GM18870 (cell line): ENCODE results near the gene TPRN.

Source experiments
- ATAC-seq: cut with Tn5 transposase; IDR thresholded peaks from one replicate; pipeline ENCODE4 v1.9.1; 2021; ENCODE audit warnings: moderate library complexity; ENCODE audit not compliant: unreplicated experiment

TPRN gene

DNA sequence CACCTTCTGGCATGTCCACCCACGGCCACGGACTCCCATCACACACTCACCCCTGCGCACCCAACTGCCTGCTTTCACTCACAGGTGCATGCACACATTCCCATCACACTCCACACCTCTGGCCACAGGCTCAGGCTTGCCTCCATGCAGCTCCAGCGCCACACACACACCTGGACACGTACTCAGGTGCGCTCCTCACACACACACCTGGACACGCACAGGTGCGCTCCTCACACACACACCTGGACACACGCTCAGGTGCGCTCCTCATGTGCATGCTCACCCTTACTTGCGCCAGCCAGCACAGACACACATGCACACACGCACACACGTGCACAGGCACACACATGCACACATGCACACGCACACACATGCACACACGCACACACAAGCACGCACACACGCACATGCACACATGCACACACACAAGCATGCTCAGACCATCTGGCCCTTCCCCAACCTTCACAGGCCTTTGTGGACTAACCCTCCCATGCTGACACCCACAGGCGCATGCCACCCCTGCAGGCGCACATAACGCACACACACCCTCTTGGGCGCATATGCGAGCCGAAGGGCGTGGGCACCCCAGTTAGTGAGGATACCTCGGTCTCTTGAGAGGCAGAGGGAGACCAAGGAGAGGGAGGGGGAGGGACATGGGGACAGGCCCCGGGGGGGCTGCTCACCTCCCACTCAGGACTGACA is 53.3 kb downstream of the TPRN start:
- no peak for ATAC-seq

DNA sequence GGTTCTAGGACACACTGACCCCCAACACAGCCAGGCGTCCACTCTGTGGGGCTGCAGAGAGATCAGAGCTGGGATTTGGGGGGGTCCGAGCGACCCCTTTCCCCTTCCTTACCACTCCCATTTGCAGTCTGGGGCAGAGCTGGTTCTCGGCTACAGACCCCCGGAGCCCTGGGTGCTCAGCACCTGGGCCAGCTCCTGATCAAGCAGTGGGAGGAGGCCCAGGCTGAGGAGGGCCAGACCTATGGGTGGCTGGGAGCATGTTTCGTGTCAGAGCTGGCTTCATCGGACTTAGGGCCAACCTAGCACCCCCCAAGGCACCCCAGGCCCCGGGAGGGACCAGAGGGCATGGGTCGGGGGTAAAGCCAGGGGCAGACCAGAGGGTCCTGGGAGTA is 54.0 kb downstream of the TPRN start:
- ATAC-seq = no peak

DNA sequence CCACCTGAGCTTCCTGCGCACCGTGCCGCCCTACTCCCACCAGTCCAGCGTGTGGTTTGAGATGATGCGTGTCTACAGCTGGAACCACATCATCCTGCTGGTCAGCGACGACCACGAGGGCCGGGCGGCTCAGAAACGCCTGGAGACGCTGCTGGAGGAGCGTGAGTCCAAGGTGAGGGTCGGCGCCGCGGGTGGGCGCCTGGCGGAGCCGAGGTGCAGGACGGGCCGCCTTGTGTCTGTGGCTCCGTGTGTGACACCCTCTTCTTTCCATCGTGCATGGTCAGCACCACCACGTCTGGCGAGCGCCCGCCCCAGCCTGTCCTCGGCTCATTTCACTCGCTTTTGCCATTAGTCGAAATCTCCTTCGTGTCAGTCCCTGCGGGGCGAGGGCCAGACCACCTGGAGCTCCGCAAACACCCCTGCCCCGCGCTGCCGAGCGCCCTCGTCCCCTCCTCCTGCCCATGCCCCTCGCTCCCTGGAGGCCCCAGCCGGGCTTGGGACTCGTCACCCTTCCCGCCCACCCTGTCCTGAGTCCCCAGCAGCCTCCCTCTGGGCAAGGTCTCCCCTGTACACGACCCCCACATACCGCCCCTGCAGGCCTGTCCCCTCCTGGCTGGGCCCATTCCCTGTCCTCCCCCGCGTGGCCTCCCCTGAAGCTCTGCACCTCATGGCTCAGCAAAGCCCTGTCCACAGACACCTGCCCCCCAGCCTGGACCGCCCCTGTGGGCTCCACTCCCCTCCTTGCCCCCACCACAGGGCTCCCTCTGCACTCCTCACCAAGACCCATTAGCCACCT is 54.6 kb downstream of the TPRN start:
- ATAC-seq = no peak

DNA sequence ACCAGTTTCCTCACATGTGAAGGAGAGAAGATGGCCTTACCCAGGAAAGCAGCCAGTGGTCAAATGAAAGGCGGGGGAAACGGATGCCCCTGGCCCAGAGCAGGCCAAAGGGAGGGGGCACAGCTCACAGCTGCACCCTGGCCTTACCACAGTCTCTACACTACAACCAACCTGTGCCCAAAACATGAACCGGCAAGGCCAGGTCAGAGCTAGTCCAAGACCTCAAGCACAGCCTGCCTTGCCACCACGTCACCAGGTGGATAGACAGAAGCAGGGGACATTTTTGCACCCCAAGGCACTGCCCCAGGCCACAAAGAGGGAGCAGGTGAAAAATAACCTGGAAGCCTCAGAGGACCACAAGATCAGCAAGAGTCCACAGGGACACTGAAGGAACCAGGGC is 57.1 kb downstream of the TPRN start:
- ATAC-seq = no peak

DNA sequence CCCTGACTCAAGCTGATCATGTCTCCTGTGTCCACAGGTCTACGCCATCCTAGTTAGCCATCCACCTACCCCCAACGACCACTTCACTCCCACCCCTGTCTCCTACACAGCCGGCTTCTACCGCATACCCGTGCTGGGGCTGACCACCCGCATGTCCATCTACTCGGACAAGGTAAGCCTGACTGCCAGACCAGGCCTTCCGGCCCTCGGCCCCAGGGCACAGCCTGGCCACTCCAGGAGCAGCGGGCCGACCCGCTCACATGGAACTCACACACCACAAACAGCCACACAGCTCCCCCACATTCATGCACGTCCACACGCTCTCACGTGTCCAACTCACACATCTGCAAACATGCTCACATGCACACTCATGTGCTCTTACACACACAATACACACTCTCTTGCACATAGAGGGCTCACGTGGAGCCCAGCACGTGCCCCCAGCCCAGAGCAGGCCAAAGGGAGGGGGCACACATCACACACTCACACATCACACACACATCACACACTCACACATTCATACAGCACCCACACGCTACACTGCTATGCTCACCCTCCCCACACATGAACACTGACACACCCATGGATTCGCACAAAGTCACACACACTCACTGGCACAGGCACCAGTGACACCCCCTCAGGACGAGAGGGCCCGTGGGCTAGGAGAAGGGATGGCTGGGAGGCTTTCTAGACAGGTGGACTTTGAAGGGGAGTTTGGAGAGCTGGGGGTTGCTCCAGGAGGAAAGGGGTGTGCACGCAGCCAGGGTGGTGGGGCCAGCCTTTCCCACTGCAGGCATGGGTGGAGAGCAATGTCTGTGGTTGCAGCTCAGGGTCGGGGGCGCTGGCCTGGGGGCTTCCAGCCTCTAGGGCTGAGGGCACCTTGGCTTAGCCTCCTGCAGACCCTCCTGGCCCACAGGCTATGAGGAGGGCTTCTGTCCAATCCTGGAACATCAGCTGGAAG is 58.3 kb downstream of the TPRN start:
- no peak for ATAC-seq
